Measurements from ENCODE around the gene CTF1.
A peak's percentile ranks its signal among the peaks of the same experiment; 100 is the strongest.

The CTF1 gene

GRCh38 chr16:30920891-30921290 lies 24.5 kb downstream of the CTF1 start:
- no peak overlapping the region for H3K27ac ChIP-seq (ENCODE audit: low read length)

GRCh38 chr16:30921459-30921747 lies 25.0 kb downstream of the CTF1 start:
- H3K4me2 ChIP-seq (ENCODE audit: low read depth, low read length) = peak overlapping the region; percentile 97
- no peak for DNase-seq
- no peaks in the 10 kb centered on the region for H3K9me3 ChIP-seq (replicated peaks; ENCODE audit: insufficient read depth, low read length)
- no peak overlapping the region for H3K27ac ChIP-seq (ENCODE audit: low read length)
- H3K27me3 ChIP-seq (replicated peaks; ENCODE audit: insufficient read depth, low read length) = no peaks in the 10 kb centered on the region
- no peaks in the 10 kb centered on the region for H3K9me2 ChIP-seq (replicated peaks; ENCODE audit: insufficient read depth, low read length)
- peak overlapping the region; percentile 71; the same call in 1 of the 2 replicates for H2AFZ ChIP-seq (ENCODE audit: low read length)
- H3K4me3 ChIP-seq (ENCODE audit: low read length) = peak overlapping the region; percentile 92
- TF ChIP-seq EZH2 (optimal IDR thresholded peaks at IDR 0.05; ENCODE audit: low read depth, low read length) = no peak
- no peak for TF ChIP-seq EZH2phosphoT487 (IDR thresholded peaks at IDR 0.05; ENCODE audit: low read length)
- TF ChIP-seq CTCF (IDR thresholded peaks at IDR 0.05; ENCODE audit: low read length) = no peak
- peaks cover 3% of the 10 kb centered on the region; the same call in 1 of the 2 replicates for H3F3A ChIP-seq (ENCODE audit: insufficient read depth, low read length)
- H4K20me1 ChIP-seq (ENCODE audit: insufficient read depth, low read length) = no peaks in the 10 kb centered on the region
- 0 out of 2 replicates have a peak, but pooled peaks cover 6% of the 10 kb centered on the region for H3K4me1 ChIP-seq (ENCODE audit: low read length)
- no peak overlapping the region for H3K9ac ChIP-seq (ENCODE audit: low read length)
- H3K36me3 ChIP-seq (replicated peaks; ENCODE audit: insufficient read depth, low read length) = no peaks in the 10 kb centered on the region
- peaks cover 3% of the 10 kb centered on the region; the same call in 1 of the 2 replicates for H3K79me2 ChIP-seq (ENCODE audit: low read length)

More at GRCh38 chr16:30920891-30921290, 24.5 kb downstream of the CTF1 start:
- H3K79me2 ChIP-seq (ENCODE audit: low read length) = peaks cover 3% of the 10 kb centered on the region; the same call in 1 of the 2 replicates
- H3K9ac ChIP-seq (ENCODE audit: low read length) = no peak overlapping the region
- no peaks in the 10 kb centered on the region for H3K27me3 ChIP-seq (replicated peaks; ENCODE audit: insufficient read depth, low read length)
- TF ChIP-seq CTCF (IDR thresholded peaks at IDR 0.05; ENCODE audit: low read length) (no peak), EZH2 (optimal IDR thresholded peaks at IDR 0.05; ENCODE audit: low read depth, low read length) (no peak), EZH2phosphoT487 (IDR thresholded peaks at IDR 0.05; ENCODE audit: low read length) (no peak)
- no peak overlapping the region for H2AFZ ChIP-seq (ENCODE audit: low read length)
- no peak for DNase-seq
- H3K36me3 ChIP-seq (replicated peaks; ENCODE audit: insufficient read depth, low read length) = no peaks in the 10 kb centered on the region
- peaks cover 3% of the 10 kb centered on the region; the same call in 1 of the 2 replicates for H3F3A ChIP-seq (ENCODE audit: insufficient read depth, low read length)
- H4K20me1 ChIP-seq (ENCODE audit: insufficient read depth, low read length) = no peaks in the 10 kb centered on the region
- no peak overlapping the region for H3K4me3 ChIP-seq (ENCODE audit: low read length)
- H3K4me1 ChIP-seq (ENCODE audit: low read length) = 0 out of 2 replicates have a peak, but pooled peaks cover 6% of the 10 kb centered on the region
- no peaks in the 10 kb centered on the region for H3K9me2 ChIP-seq (replicated peaks; ENCODE audit: insufficient read depth, low read length)
- H3K9me3 ChIP-seq (replicated peaks; ENCODE audit: insufficient read depth, low read length) = no peaks in the 10 kb centered on the region
- H3K4me2 ChIP-seq (ENCODE audit: low read depth, low read length) = no peak overlapping the region

- DNase-seq = peak; percentile 70
- Histone ChIP-seq H4K20me1 (ENCODE audit: insufficient read depth, low read length) (no peaks in the 10 kb centered on the region), H3K27ac (ENCODE audit: low read length) (no peak overlapping the region), H3K4me1 (ENCODE audit: low read length) (0 out of 2 replicates have a peak, but pooled peaks cover 6% of the 10 kb centered on the region), H3K79me2 (ENCODE audit: low read length) (peaks cover 3% of the 10 kb centered on the region; the same call in 1 of the 2 replicates), H3K27me3 (replicated peaks; ENCODE audit: insufficient read depth, low read length) (no peaks in the 10 kb centered on the region), H3F3A (ENCODE audit: insufficient read depth, low read length) (peaks cover 3% of the 10 kb centered on the region; the same call in 1 of the 2 replicates), H3K9me3 (replicated peaks; ENCODE audit: insufficient read depth, low read length) (no peaks in the 10 kb centered on the region), H2AFZ (ENCODE audit: low read length) (peak overlapping the region; percentile 71), H3K9me2 (replicated peaks; ENCODE audit: insufficient read depth, low read length) (no peaks in the 10 kb centered on the region), H3K9ac (ENCODE audit: low read length) (peak overlapping the region; percentile 34; the same call in 1 of the 2 replicates), H3K36me3 (replicated peaks; ENCODE audit: insufficient read depth, low read length) (no peaks in the 10 kb centered on the region), H3K4me2 (ENCODE audit: low read depth, low read length) (peak overlapping the region; percentile 97), H3K4me3 (ENCODE audit: low read length) (peak overlapping the region; percentile 92)
- TF ChIP-seq EZH2phosphoT487 (IDR thresholded peaks at IDR 0.05; ENCODE audit: low read length) (no peak), CTCF (IDR thresholded peaks at IDR 0.05; ENCODE audit: low read length) (peak; percentile 86), EZH2 (optimal IDR thresholded peaks at IDR 0.05; ENCODE audit: low read depth, low read length) (no peak)
Measured at GRCh38 chr16:30921748-30922419, 25.5 kb downstream of the CTF1 start.
